HEK293 (cell line): ENCODE measurements around the gene PHC3.

Experiments used
- CTCF ChIA-PET: fragments of 350-600 bp; formaldehyde crosslinking; extraction: SDS; loops from one replicate; lab custom pipeline; 2021; ENCODE audit warnings: antibody characterized with exemption; lab: Yijun Ruan, JAX
- POLR2A ChIA-PET: fragments of 300-600 bp; formaldehyde crosslinking; extraction: SDS; loops from one replicate; lab custom pipeline; 2020; ENCODE audit warnings: antibody characterized with exemption, inconsistent platforms; lab: Yijun Ruan, JAX
- H3K27ac ChIP-seq: fragments of 200-500 bp; sonication (Bioruptor generic); 2 replicates; pipeline ENCODE4 v1.5.1; 2014; ENCODE audit warnings: low read depth, low read length, control low read depth, inconsistent platforms; ENCODE audit errors: extremely low read depth
- H3K36me3 ChIP-seq, 2 experiments: fragments of 200-500 bp in 1 of 2; sonication (Bioruptor generic) in 1 of 2; 1 replicate in 1 of 2; 2 replicates in 1 of 2; pipeline ENCODE4 v1.5.1; 2014 to 2017; ENCODE audit warnings: inconsistent platforms in 2 of 2, low read length in 2 of 2; ENCODE audit not compliant: control insufficient read depth in 2 of 2, insufficient read depth in 1 of 2
- H3K4me1 ChIP-seq: fragments of 200-500 bp; sonication (Bioruptor generic); 2 replicates; pipeline ENCODE4 v1.5.1; 2014; ENCODE audit warnings: mild to moderate bottlenecking, low read length, inconsistent platforms; ENCODE audit not compliant: control insufficient read depth, insufficient read depth
- H3K4me3 ChIP-seq: 2 replicates; pipeline ENCODE4 v1.5.1; 2011; ENCODE audit warnings: low read depth, mild to moderate bottlenecking, control low read depth, low read length, moderate library complexity
- H3K9me3 ChIP-seq: fragments of 200-500 bp; sonication (Bioruptor generic); 2 replicates; pipeline ENCODE4 v1.5.1; 2014; ENCODE audit warnings: low read depth, low read length, inconsistent platforms; ENCODE audit not compliant: control insufficient read depth, insufficient read depth
- FEZF1 ChIP-seq: fragments of 450-650 bp; formaldehyde crosslinking; IDR thresholded peaks from 2 replicates; pipeline ENCODE4 v1.5.1; 2016; ENCODE audit warnings: missing biosample characterization, missing genetic modification characterization
- GLI4 ChIP-seq: fragments of 450-650 bp; formaldehyde crosslinking; IDR thresholded peaks from 2 replicates; pipeline ENCODE4 v1.5.1; 2016; ENCODE audit warnings: missing biosample characterization, missing genetic modification characterization
- MEIS1 ChIP-seq: sonication (generic); formaldehyde crosslinking; IDR thresholded peaks from 2 replicates; pipeline ENCODE4 v1.8.1; 2022; ENCODE audit warnings: missing genetic modification reagents, mild to moderate bottlenecking, borderline replicate concordance
- REPIN1 ChIP-seq: fragments of 450-650 bp; formaldehyde crosslinking; IDR thresholded peaks from 2 replicates; pipeline ENCODE4 v1.5.1; 2017; ENCODE audit warnings: missing biosample characterization, missing genetic modification characterization, low read depth
- SALL2 ChIP-seq: fragments of 450-650 bp; formaldehyde crosslinking; IDR thresholded peaks from 2 replicates; pipeline ENCODE4 v1.5.0; 2017; ENCODE audit warnings: missing biosample characterization, mild to moderate bottlenecking, missing genetic modification characterization, borderline replicate concordance
- YY2 ChIP-seq: fragments of 450-650 bp; formaldehyde crosslinking; IDR thresholded peaks from 2 replicates; pipeline ENCODE4 v1.5.1; 2016; ENCODE audit warnings: missing biosample characterization, missing genetic modification characterization
- ZBTB8A ChIP-seq: fragments of 450-650 bp; formaldehyde crosslinking; IDR thresholded peaks from 2 replicates; pipeline ENCODE4 v1.5.1; 2016; ENCODE audit warnings: missing biosample characterization, missing genetic modification characterization
- ZFP69B ChIP-seq: fragments of 450-650 bp; formaldehyde crosslinking; IDR thresholded peaks from 2 replicates; pipeline ENCODE4 v1.5.1; 2016; ENCODE audit warnings: missing biosample characterization, missing genetic modification characterization
- ZNF138 ChIP-seq: fragments of 450-650 bp; formaldehyde crosslinking; IDR thresholded peaks from 2 replicates; pipeline ENCODE4 v1.5.1; 2016; ENCODE audit warnings: missing biosample characterization, missing genetic modification characterization, borderline replicate concordance
- ZNF169 ChIP-seq: fragments of 450-650 bp; formaldehyde crosslinking; IDR thresholded peaks from 2 replicates; pipeline ENCODE4 v1.5.1; 2016; ENCODE audit warnings: missing biosample characterization, missing genetic modification characterization
- ZNF223 ChIP-seq: fragments of 450-650 bp; formaldehyde crosslinking; IDR thresholded peaks from 2 replicates; pipeline ENCODE4 v1.5.1; 2016; ENCODE audit warnings: missing biosample characterization, missing genetic modification characterization
- ZNF292 ChIP-seq: fragments of 450-650 bp; formaldehyde crosslinking; IDR thresholded peaks from 2 replicates; pipeline ENCODE4 v1.5.1; 2016; ENCODE audit warnings: low read depth, missing biosample characterization, missing genetic modification characterization, borderline replicate concordance
- ZNF302 ChIP-seq: fragments of 450-650 bp; formaldehyde crosslinking; IDR thresholded peaks from 2 replicates; pipeline ENCODE4 v1.5.1; 2016; ENCODE audit warnings: missing biosample characterization, missing genetic modification characterization, low read depth
- ZNF354C ChIP-seq: fragments of 450-650 bp; formaldehyde crosslinking; IDR thresholded peaks from 2 replicates; pipeline ENCODE4 v1.5.1; 2016; ENCODE audit warnings: missing biosample characterization, missing genetic modification characterization, low read depth, borderline replicate concordance
- ZNF416 ChIP-seq: fragments of 450-650 bp; formaldehyde crosslinking; IDR thresholded peaks from 2 replicates; pipeline ENCODE4 v1.5.1; 2016; ENCODE audit warnings: missing biosample characterization, missing genetic modification characterization
- ZNF529 ChIP-seq: fragments of 450-650 bp; formaldehyde crosslinking; IDR thresholded peaks from 2 replicates; pipeline ENCODE4 v1.5.1; 2017; ENCODE audit warnings: missing genetic modification characterization, missing biosample characterization; ENCODE audit not compliant: insufficient replicate concordance
- ZNF585B ChIP-seq: fragments of 450-650 bp; formaldehyde crosslinking; IDR thresholded peaks from 2 replicates; pipeline ENCODE4 v1.5.1; 2016; ENCODE audit warnings: missing biosample characterization, missing genetic modification characterization
- ZNF623 ChIP-seq: fragments of 450-650 bp; formaldehyde crosslinking; IDR thresholded peaks from 2 replicates; pipeline ENCODE4 v1.5.1; 2016; ENCODE audit warnings: missing biosample characterization, missing genetic modification characterization
- ZNF624 ChIP-seq: fragments of 450-650 bp; formaldehyde crosslinking; IDR thresholded peaks from 2 replicates; pipeline ENCODE4 v1.5.1; 2017; ENCODE audit warnings: missing biosample characterization, missing genetic modification characterization
- ZNF654 ChIP-seq: fragments of 450-650 bp; formaldehyde crosslinking; IDR thresholded peaks from 2 replicates; pipeline ENCODE4 v1.5.1; 2016; ENCODE audit warnings: low read depth, missing biosample characterization, missing genetic modification characterization
- ZNF701 ChIP-seq: fragments of 450-650 bp; formaldehyde crosslinking; IDR thresholded peaks from 2 replicates; pipeline ENCODE4 v1.5.1; 2016; ENCODE audit warnings: missing biosample characterization, missing genetic modification characterization
- ZNF707 ChIP-seq: fragments of 450-650 bp; formaldehyde crosslinking; IDR thresholded peaks from 2 replicates; pipeline ENCODE4 v1.5.1; 2016; ENCODE audit warnings: missing biosample characterization, missing genetic modification characterization
- ZNF777 ChIP-seq: fragments of 450-650 bp; formaldehyde crosslinking; IDR thresholded peaks from 2 replicates; pipeline ENCODE4 v1.5.1; 2017; ENCODE audit warnings: missing biosample characterization, missing genetic modification characterization, borderline replicate concordance
- ZNF843 ChIP-seq: fragments of 450-650 bp; formaldehyde crosslinking; IDR thresholded peaks from 2 replicates; pipeline ENCODE4 v1.5.1; 2016; ENCODE audit warnings: missing biosample characterization, missing genetic modification characterization
- TF ChIP-seq, protein P1 (sequence below): sonication (generic); formaldehyde crosslinking; IDR thresholded peaks from 2 replicates; pipeline ENCODE4 v1.8.1; 2022; ENCODE audit warnings: mild to moderate bottlenecking, moderate library complexity, missing genetic modification reagents

PHC3 gene

GRCh38 chr3:170054204-170054603 is 127.3 kb downstream of the PHC3 start:
- Histone ChIP-seq H3K4me3 (no peak overlapping the region), H3K4me1 (no peaks in the 10 kb centered on the region), H3K9me3 (no peaks in the 10 kb centered on the region), H3K36me3 (no peaks in the 10 kb centered on the region), H3K27ac (no peak overlapping the region)
- POLR2A ChIA-PET, result interaction anchor here (0.6 kb wide), 1 partner anchor 379 kb away, joined by 8 read pairs; no protein-coding TSS in a partner anchor
- TF ChIP-seq ZNF169 (no peak), ZNF623 (peak; percentile 54), SALL2 (tag by site-specific recombination) (no peak), ZNF223 (tag by site-specific recombination) (no peak), MEIS1 (CRISPR knock-in tag) (no peak), ZNF529 (no peak), REPIN1 (no peak), ZNF354C (tag by site-specific recombination) (no peak)
- CTCF ChIA-PET, result interaction anchor here (0.6 to 1.2 kb wide), 4 partner anchors 11 to 1024 kb away, joined by 3 to 4 read pairs (median 4); no protein-coding TSS in a partner anchor

- Histone ChIP-seq H3K36me3 (no peaks in the 10 kb centered on the region), H3K27ac (no peak overlapping the region), H3K9me3 (no peaks in the 10 kb centered on the region)
- no peak for TF ChIP-seq ZNF843 (tag by site-specific recombination)
- TF ChIP-seq ZFP69B (tag by site-specific recombination), result no peak
- no peak for TF ChIP-seq ZNF302 (tag by site-specific recombination)
- TF ChIP-seq ZNF777, result no peak
- TF ChIP-seq, all 188 proteins: peak for 0
- Histone ChIP-seq H3K4me1 (no peaks in the 10 kb centered on the region), H3K4me3 (no peak overlapping the region)
- ChIA-PET CTCF (no interaction called here), POLR2A (no interaction called here)
Observed at GRCh38 chr3:170052398-170052797, 129.1 kb downstream of the PHC3 start.

DNA sequence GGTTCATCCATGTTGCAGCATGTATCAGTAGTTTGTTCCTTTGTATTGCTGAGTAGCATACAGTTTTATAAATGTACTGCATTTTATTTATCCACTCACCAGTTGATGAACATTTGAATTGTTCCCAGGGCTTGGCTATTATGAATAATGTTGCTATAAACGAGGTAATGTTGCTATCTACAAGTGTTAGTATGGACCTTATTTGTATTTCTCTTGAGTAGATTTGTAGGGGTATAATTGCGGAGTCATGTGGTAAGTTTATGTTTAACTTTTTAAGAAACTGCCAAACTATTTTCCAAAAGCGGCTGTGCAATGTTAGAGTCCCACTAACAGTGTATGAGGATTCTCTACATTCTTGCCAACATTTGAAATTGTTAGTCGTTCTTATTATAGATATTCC is 130.8 kb downstream of the PHC3 start:
- TF ChIP-seq GLI4 (tag by site-specific recombination) (no peak), ZNF654 (tag by site-specific recombination) (no peak), ZNF707 (no peak), ZNF292 (no peak), ZNF585B (tag by site-specific recombination) (no peak), FEZF1 (tag by site-specific recombination) (no peak), ZNF624 (no peak), ZNF416 (tag by site-specific recombination) (no peak), ZNF701 (no peak), YY2 (tag by site-specific recombination) (no peak), ZNF138 (tag by site-specific recombination) (no peak), ZBTB8A (tag by site-specific recombination) (no peak)
- TF ChIP-seq, protein P1, sequence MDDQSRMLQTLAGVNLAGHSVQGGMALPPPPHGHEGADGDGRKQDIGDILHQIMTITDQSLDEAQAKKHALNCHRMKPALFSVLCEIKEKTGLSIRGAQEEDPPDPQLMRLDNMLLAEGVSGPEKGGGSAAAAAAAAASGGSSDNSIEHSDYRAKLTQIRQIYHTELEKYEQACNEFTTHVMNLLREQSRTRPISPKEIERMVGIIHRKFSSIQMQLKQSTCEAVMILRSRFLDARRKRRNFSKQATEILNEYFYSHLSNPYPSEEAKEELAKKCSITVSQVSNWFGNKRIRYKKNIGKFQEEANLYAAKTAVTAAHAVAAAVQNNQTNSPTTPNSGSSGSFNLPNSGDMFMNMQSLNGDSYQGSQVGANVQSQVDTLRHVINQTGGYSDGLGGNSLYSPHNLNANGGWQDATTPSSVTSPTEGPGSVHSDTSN (CRISPR knock-in tag), result no peak
- POLR2A ChIA-PET, result no interaction called here
- Histone ChIP-seq H3K4me3 (no peak overlapping the region), H3K27ac (no peak overlapping the region), H3K9me3 (no peaks in the 10 kb centered on the region), H3K4me1 (peaks cover 3% of the 10 kb centered on the region; the same call in 1 of the 2 replicates), H3K36me3 (no peaks in the 10 kb centered on the region)
- CTCF ChIA-PET, result no interaction called here
